NCI-H187 treated with DMSO at 0.1 percent for 48 hours (cell line): ENCODE results near the gene FBXO41.
"Not testable (repeated sequence)": the region's sequence is repeated elsewhere in the genome, so short reads cannot be mapped to it uniquely, and the experiment has no call there.

Experiments
- DNase-seq: peaks from one replicate; lab custom pipeline; 2025; lab: John Stamatoyannopoulos, UW

The FBXO41 gene

GRCh38 chr2:73286134-73286655, 1.9 kb upstream of the FBXO41 start:
- no peak for DNase-seq

DNA sequence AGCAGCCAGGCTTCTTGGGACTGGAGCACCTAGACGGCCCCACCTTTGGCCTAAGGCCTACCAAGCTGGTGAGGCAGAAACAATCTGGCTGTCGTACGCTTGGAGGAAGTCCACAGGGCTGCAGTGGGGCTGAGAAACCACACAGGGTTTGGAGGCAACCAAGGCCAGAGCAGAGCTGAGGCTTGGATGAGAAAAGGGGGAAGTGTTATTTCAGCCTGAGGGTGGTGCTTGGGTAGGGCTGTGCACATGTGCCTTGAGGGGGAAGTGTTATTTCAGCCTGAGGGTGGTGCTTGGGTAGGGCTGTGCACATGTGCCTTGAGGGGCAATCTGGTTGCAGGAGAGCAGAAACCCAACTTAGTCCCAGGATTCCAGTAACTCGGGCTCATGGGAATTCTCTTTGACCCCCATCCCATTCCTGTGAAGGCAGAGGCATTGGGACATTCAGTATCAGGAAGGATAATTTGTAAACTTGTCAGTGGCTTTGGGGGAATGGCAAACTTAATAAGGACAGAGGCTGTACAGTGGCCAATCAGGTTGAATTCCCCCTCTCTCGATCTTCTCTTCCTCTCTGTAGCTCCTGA, 971 bp upstream of the FBXO41 start:
- DNase-seq: no peak

DNA sequence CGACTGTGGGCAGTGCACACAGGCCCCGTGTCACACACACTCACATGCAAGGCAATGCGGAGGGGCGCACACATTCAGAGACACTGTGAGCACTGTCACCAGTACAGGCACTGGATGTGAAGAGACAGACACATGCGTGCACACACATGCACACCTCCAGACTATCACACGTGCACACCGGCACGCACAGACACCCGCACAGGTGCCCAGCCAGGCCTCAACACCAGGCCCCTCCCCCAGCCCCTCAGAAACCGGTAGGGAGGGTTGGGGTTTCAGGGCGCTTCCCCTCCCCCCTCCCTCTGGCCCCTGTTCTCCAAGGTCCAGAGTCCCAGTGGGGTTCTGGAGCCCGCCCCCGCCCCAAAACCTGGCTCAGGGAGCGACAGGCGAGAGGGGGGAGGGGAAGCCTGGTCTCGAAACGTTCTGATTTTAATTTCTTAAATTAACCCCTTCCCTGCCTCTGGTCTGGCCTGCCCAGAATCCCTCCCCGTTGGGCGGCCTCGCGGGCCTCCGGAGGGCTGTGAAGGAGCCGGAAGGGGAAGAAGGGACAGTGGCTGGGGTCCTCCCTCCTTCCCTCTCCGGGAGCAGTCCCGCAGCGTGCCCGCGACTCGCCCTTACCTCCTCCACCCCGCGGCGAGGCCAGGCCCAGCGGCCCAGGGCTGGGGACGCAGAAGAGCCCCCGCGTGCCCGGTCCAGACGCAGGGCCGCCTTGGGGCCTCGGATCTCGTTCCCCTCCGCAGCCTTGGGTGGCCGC, 558 bp downstream of the FBXO41 start:
- no peak for DNase-seq

- no peak for DNase-seq
These were observed 1.2 kb downstream of the FBXO41 start for GRCh38 chr2:73282924-73283544.

DNA sequence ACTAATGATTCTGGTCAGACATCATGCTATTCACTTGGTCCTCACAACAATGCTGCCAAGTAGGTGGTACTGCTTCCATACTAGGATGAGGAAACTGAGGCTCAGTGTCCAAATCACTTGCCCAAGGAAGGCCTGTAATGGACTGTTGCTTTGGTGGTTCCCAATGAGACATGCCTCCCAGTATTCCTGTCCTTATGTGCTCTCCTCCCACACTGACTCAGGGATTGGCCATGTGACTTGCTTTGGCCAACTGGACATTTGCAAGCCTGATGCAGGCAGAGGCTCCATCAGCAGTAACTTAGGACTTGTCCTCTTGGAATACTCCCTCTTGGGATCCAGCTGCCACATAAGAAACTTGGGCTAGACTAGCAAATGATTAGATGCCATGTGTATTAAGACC, 3.0 kb downstream of the FBXO41 start:
- no peak for DNase-seq

DNA sequence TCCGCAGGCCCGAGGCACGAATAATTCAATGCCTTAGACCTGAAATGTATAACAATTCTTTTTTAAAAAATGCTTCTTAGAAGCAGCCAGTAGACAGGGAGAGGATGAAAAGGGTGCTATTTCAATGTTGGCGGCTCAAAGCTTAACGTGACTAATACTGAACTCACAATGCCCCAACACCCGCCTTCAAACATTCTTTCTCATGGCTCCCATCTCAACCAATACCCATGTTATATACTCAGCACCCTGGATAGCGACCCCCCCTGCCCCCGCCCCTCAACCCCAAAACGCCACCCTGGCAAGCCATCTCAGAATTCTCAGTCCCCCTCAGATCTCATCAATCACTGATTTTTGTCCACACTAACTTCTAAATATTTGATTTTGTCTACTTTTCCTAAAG, 4.4 kb downstream of the FBXO41 start:
- no peak for DNase-seq

DNA sequence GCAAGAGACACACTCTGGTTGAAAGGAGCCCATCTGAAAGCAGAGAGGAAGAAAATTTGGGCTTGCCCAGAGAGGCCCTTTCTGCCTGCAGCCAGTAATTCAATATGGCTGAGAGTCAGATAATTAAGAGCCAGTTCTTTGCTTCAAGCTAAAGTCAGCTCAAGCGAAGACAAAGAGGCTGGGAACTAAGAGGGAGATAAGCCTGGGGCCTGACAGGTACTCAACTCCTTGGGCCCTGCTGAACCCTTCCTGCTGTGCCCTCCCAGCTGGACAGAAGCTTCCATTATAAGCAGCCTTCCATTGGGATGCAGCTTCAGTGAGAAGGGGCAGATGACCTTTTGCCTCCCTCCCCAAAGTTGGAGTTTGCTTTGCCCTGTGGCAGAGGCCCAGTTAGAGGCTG, 12.0 kb downstream of the FBXO41 start:
- no peak for DNase-seq

- no peak for DNase-seq
These were observed 14.4 kb downstream of the FBXO41 start for GRCh38 chr2:73269686-73270465.

DNA sequence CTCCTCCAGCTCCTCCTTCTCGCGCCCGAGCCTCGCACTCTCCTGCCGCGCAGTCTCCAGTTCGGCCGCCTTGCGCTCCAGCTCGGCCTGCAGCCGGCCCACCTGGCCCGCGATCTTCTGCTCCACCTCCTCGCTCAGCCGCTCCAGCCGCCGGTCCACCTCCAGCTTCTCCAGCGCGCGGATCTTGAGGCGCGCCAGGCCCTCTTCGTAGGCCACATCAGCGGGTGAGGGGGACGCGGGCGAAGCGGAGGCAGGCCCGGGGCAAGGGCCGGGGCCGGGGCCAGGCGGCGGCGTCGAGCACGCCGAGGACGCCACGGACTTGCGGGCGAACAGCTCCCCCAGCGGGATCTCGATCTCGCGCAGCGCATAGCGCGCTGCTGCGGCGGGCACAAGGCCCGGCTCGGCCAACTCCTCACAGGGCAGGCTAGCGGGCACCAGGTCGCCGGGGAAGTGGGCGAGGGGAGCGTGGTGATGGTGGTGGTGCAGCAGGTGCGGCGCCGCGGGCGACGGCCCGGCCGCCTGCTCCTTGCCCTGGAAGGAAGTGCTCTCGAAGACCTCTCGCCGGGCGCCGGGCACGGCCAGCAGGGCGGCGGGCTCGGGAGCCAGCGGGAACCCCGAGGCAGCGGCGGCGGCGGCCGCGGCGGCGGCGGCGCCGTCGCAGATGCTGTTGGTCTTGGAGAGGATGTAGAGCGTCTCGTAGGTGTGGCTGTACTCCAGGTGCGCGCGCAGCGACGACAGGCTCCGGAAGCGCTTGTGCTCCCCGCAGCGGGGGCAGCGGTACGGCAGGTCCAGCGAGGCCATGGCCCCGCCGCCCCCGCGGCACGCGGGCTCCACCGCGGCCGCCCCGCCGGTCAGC, 15.2 kb downstream of the FBXO41 start:
- peak; percentile 16 for DNase-seq

DNA sequence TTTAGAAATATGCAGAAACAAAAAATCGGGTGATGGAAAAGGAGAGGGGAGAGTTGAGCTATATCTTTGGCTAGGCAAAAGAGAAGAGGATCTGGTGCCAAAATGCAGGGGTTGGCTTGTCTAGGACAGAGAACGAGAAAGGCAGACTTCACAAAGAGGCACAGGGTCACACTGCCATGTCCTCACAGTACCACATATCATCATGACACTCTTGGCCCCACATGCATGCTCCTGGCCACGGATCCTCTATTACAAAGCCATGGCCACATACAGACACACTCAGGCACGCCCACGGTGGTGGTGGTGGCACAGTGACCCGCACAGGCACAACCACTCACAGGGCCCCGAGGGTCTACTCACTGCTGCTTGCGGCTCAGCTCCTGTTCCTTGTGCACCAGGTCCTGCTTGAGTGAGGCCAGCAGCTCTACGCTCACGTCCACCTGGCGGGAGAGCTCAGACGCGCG, 15.9 kb downstream of the FBXO41 start:
- no peak for DNase-seq

- no peak for DNase-seq
These were observed 17.3 kb downstream of the FBXO41 start for GRCh38 chr2:73267008-73267407.

DNA sequence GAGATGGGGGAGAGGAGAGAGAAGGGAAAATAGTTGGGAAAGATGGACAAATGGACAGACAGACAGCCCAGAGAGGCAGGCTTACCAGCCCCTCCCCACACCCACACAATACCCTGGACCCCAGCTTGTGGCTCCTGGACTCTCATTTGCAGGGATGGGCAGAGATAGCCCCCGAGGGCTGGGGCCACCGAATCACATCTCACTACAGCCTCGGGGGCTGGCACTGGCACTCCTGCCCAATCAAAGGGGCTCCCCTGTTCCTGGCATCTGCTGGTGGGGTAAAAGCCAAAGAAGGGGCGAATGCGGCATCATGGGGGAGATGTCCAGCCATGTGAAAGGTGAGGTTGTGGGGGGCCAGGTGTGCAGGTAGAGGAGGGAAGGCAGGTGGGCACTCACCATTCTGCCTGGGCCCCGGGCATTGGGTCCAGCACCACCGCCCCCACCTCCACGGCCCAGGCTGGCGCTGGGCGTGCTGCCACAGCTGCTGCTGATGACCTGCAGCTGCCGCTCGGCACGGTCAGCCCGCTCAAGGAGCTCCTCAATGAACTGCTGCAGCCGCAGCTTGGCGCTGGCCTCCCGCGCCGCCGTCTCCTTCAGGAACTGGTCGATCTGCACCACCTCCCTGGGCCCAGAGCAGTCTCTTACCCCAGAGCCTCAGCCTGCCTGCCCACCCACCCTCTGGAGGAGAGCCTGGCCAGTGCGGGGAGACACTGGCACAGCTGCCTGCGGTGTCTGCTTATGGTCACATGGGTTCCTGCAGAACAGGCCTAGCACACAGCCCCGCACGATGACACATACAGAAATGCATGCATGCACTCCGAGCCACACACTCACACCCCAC, 18.0 kb downstream of the FBXO41 start:
- no peak for DNase-seq

DNA sequence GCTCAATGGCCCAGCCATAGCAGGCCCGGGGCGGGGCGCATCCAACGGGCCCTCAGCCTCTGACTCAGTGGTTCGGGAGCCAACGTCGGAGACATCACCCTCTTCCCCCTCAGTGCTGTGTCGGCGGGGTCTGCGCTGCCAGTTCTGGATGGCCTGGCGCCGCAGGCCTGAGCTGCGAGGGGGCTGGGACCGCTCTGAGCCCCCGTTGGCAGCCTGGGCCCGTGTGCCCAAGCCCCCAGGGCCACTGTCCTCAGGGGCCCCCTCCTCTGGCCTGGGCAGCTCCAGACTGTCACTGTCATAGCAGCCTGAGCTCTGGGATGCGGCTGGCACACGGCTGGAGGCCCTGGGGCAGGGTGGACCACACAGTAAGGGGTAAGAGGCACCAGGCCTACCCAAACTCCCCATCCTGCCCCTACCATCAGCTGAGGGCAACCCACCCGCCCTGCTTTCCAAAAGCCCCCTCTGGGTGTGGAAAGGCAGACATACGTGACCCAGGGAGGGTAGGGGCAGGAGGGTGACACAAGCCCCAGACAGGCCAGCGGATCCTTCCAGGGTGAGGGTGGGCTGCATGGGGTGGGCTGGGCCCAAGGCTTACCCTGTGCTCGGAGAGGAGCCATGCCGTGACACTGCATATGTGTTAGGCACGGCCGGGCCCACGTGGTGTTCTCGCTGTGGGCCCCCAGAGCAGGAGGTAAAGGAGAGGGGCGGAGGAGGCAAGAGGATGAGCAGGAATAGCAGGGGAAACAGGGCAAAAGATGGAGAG, 18.8 kb downstream of the FBXO41 start:
- DNase-seq: no peak

DNA sequence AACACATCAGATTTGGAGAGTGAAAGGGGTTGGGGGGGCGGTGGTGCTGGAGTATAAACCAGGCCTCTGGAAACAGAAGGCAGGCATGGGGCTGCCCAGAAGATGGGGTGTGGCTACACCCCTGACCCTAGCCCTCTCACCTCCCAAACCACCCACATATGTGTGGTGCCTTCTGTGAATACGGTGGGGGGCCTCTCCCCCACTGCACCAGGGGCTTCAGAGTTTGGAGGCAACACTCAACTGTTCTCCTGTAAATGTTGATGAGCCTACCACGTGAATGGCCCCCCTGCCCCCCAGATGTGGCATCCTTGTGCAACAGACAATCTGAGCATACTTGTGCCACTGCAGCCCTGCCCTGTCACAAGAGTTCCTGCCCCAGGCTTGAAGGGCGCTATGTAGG, 19.5 kb downstream of the FBXO41 start:
- no peak for DNase-seq

- DNase-seq: no peak
These were observed 20.0 kb downstream of the FBXO41 start for GRCh38 chr2:73264332-73264606.

DNA sequence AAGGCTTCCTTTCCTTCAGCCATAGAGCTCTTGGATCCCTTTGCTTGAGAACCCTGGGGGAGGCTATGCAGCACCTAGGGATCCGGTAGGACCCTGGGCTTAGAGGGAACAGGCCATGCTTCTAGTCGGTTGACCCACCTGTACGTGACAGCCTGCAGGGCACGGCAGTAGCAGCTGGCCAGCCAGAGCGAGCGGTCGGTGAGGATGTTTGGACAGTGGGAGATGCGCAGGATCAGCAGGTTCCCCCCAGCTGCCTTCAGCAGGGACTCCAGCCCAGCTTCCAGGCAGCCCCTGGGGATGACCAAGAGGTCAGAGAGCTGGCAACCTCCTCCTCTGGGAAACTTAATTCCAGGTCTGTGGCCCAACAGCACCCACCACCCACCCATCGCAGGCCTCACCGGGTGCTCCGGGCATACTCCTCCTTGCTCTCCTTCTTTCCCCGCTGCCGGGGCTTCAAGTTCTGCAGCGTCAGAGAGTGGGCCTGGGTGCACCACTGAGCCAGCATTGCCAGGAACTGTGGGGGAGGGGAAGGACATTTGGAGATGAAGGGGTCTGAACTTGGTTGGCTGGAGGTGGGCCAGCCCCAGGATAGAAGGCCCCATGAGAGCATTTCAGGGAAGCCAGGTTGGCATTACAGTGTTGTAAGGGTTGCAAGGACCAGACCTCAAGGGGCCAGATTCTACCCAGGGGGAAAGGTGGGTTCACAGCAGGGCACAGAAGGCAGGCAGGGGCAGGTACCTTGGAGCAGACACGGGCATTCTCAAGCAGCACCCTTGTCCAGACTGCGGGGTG, 20.5 kb downstream of the FBXO41 start:
- DNase-seq: no peak

GRCh38 chr2:73262691-73263429, 21.4 kb downstream of the FBXO41 start:
- not testable (repeated sequence) for DNase-seq

DNA sequence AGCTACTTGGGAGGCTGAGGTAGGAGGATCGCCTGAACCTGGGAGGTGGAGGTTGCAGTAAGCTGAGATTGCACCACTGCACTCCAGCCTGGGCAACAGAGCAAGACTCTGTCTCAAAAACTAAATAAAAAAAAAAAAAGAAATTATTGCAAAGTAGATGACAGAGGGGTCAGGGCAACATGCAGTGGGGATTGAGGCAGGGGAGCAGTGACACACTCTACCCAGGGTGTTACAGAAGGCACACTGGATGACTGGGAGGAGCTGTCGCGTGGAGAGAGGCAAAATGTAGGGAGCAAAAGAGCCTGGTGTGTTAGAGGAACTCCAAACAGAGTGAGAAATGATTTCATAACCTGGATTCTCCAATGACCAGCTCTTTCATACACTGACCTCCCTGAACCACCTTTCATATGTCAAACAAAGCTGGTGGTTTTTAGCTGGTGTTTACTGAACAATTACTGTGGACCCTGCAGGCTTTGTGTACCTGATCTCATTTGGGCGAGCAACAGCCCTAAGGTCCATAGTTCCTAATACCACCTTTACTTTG, 22.1 kb downstream of the FBXO41 start:
- no peak for DNase-seq
